Stimulated activated CD8-positive, alpha-beta memory T cell treated with anti-CD3 and anti-CD28 coated beads, Interleukin-7, amount 100 ng/mL, for 24 hours (primary cell): ENCODE data around the gene ZNF581.

Experiments
- DNase-seq: peaks from one replicate; pipeline ENCODE4 v3.0.0-alpha.2; 2020; ENCODE audit warnings: low read depth

Gene ZNF581

GRCh38 chr19:55611300-55611982 is 32.0 kb upstream of the ZNF581 start:
- DNase-seq = no peak

- DNase-seq = no peak
Measured at GRCh38 chr19:55611983-55612645, 31.3 kb upstream of the ZNF581 start.

GRCh38 chr19:55613396-55613795 is 30.1 kb upstream of the ZNF581 start:
- DNase-seq = no peak

- no peak for DNase-seq
Measured at GRCh38 chr19:55613930-55614710, 29.3 kb upstream of the ZNF581 start.

- no peak for DNase-seq
Measured at GRCh38 chr19:55614711-55615542, 28.5 kb upstream of the ZNF581 start.

- DNase-seq = no peak
Measured at GRCh38 chr19:55615543-55616394, 27.7 kb upstream of the ZNF581 start.

- DNase-seq = no peak
Measured at GRCh38 chr19:55616395-55616875, 27.0 kb upstream of the ZNF581 start.

GRCh38 chr19:55617426-55617825 is 26.0 kb upstream of the ZNF581 start:
- DNase-seq = no peak

- no peak for DNase-seq
Measured at GRCh38 chr19:55618426-55618825, 25.0 kb upstream of the ZNF581 start.

GRCh38 chr19:55619286-55619685 is 24.2 kb upstream of the ZNF581 start:
- DNase-seq = no peak

- no peak for DNase-seq
Measured at GRCh38 chr19:55620410-55621204, 22.8 kb upstream of the ZNF581 start.

- DNase-seq = no peak
Measured at GRCh38 chr19:55621205-55621672, 22.2 kb upstream of the ZNF581 start.

- no peak for DNase-seq
Measured at GRCh38 chr19:55621673-55622231, 21.7 kb upstream of the ZNF581 start.

- no peak for DNase-seq
Measured at GRCh38 chr19:55622242-55622969, 21.0 kb upstream of the ZNF581 start.

GRCh38 chr19:55623130-55623529 is 20.3 kb upstream of the ZNF581 start:
- DNase-seq = no peak

- DNase-seq = no peak
Measured at GRCh38 chr19:55623561-55623960, 19.9 kb upstream of the ZNF581 start.

- DNase-seq = peak; percentile 81
Measured at GRCh38 chr19:55624109-55625003, 19.1 kb upstream of the ZNF581 start, which contains the start of gene ZNF784. Gene ZNF784, minus strand, starts transcription at chr19:55624566. Its CDS starts 5 bp downstream, at chr19:55624561.

GRCh38 chr19:55625004-55625326 is 18.5 kb upstream of the ZNF581 start:
- DNase-seq = no peak
